ENCODE data around the gene WDFY2.
"Not testable (repeated sequence)": the region's sequence is repeated elsewhere in the genome, so short reads cannot be mapped to it uniquely, and the experiment has no call there.

Gene WDFY2

GRCh38 chr13:51562011-51562671, 22.1 kb upstream of the WDFY2 start:
- ChIA-PET POLR2A (no interaction called here), CTCF (no interaction called here)
- no peak for DNase-seq (ENCODE audit: extremely low spot score)
- TF ChIP-seq SP1 (IDR thresholded peaks at IDR 0.05) (no peak), NFRKB (IDR thresholded peaks at IDR 0.05) (no peak), ARNT (IDR thresholded peaks at IDR 0.05) (no peak), CTBP1 (IDR thresholded peaks at IDR 0.05; ENCODE audit: borderline replicate concordance) (no peak), LEF1 (IDR thresholded peaks at IDR 0.05; ENCODE audit: borderline replicate concordance) (no peak), BHLHE40 (IDR thresholded peaks at IDR 0.05; ENCODE audit: borderline replicate concordance) (no peak), ELF4 (IDR thresholded peaks at IDR 0.05) (no peak), FOXM1 (IDR thresholded peaks at IDR 0.05; ENCODE audit: borderline replicate concordance) (no peak), PKNOX1 (IDR thresholded peaks at IDR 0.05) (no peak), ZNF384 (IDR thresholded peaks at IDR 0.05) (no peak), FOXA1 (IDR thresholded peaks at IDR 0.05) (no peak), L3MBTL2 (conservative IDR thresholded peaks at IDR 0.05) (no peak)

- ChIA-PET CTCF (no interaction called here), POLR2A (interaction anchor here (1.0 kb wide), 1 partner anchor 22 kb away, joined by 3 read pairs; no protein-coding TSS in a partner anchor)
- no peak for DNase-seq (ENCODE audit: extremely low spot score)
- TF ChIP-seq HDGF (IDR thresholded peaks at IDR 0.05; ENCODE audit: borderline replicate concordance) = no peak
- no peak for TF ChIP-seq SUZ12 (IDR thresholded peaks at IDR 0.05)
- TF ChIP-seq SP1 (IDR thresholded peaks at IDR 0.05) = no peak
- no peak for TF ChIP-seq FOXK2 (IDR thresholded peaks at IDR 0.05)
- no peak for TF ChIP-seq TARDBP (IDR thresholded peaks at IDR 0.05)
- no peak for TF ChIP-seq LEF1 (IDR thresholded peaks at IDR 0.05; ENCODE audit: borderline replicate concordance)
- TF ChIP-seq PKNOX1 (IDR thresholded peaks at IDR 0.05) = no peak
- no peak for TF ChIP-seq BHLHE40 (IDR thresholded peaks at IDR 0.05; ENCODE audit: borderline replicate concordance)
- TF ChIP-seq CTBP1 (IDR thresholded peaks at IDR 0.05; ENCODE audit: borderline replicate concordance) = no peak
- no peak for TF ChIP-seq ZNF384 (IDR thresholded peaks at IDR 0.05)
- no peak for TF ChIP-seq NFRKB (IDR thresholded peaks at IDR 0.05)
Observed at GRCh38 chr13:51564252-51564651, 20.0 kb upstream of the WDFY2 start.

- POLR2A ChIA-PET = interaction anchor here (1.0 kb wide), 2 partner anchors 22 to 112 kb away, joined by 3 to 5 read pairs; partner anchors contain the start of gene INTS6
- TF ChIP-seq FOXM1 (IDR thresholded peaks at IDR 0.05; ENCODE audit: borderline replicate concordance) (no peak), HDGF (IDR thresholded peaks at IDR 0.05; ENCODE audit: borderline replicate concordance) (no peak), SP1 (IDR thresholded peaks at IDR 0.05) (no peak), LEF1 (IDR thresholded peaks at IDR 0.05; ENCODE audit: borderline replicate concordance) (no peak), ZNF384 (IDR thresholded peaks at IDR 0.05) (no peak), FOXK2 (IDR thresholded peaks at IDR 0.05) (no peak), TARDBP (IDR thresholded peaks at IDR 0.05) (no peak), NFRKB (IDR thresholded peaks at IDR 0.05) (no peak), ELF4 (IDR thresholded peaks at IDR 0.05) (no peak), SUZ12 (IDR thresholded peaks at IDR 0.05) (no peak), FOXA1 (IDR thresholded peaks at IDR 0.05) (no peak), ARNT (IDR thresholded peaks at IDR 0.05) (no peak), BHLHE40 (IDR thresholded peaks at IDR 0.05; ENCODE audit: borderline replicate concordance) (no peak), PKNOX1 (IDR thresholded peaks at IDR 0.05) (no peak), L3MBTL2 (conservative IDR thresholded peaks at IDR 0.05) (no peak), CTBP1 (IDR thresholded peaks at IDR 0.05; ENCODE audit: borderline replicate concordance) (no peak)
- CTCF ChIA-PET = no interaction called here
- no peak for DNase-seq (ENCODE audit: extremely low spot score)
Observed at GRCh38 chr13:51564671-51565070, 19.6 kb upstream of the WDFY2 start.

- CTCF ChIA-PET; DNase-seq (ENCODE audit: extremely low spot score); POLR2A ChIA-PET: not testable (repeated sequence)
Observed at GRCh38 chr13:51569001-51569400, 15.3 kb upstream of the WDFY2 start.

- ChIA-PET CTCF (no interaction called here), POLR2A (no interaction called here)
- TF ChIP-seq NFRKB (IDR thresholded peaks at IDR 0.05) (no peak), BHLHE40 (IDR thresholded peaks at IDR 0.05; ENCODE audit: borderline replicate concordance) (no peak), SUZ12 (IDR thresholded peaks at IDR 0.05) (no peak), SP1 (IDR thresholded peaks at IDR 0.05) (no peak), ELF4 (IDR thresholded peaks at IDR 0.05) (no peak), PKNOX1 (IDR thresholded peaks at IDR 0.05) (no peak), FOXM1 (IDR thresholded peaks at IDR 0.05; ENCODE audit: borderline replicate concordance) (no peak), LEF1 (IDR thresholded peaks at IDR 0.05; ENCODE audit: borderline replicate concordance) (no peak), HDGF (IDR thresholded peaks at IDR 0.05; ENCODE audit: borderline replicate concordance) (no peak), L3MBTL2 (conservative IDR thresholded peaks at IDR 0.05) (no peak)
- no peak for DNase-seq (ENCODE audit: extremely low spot score)
Observed at GRCh38 chr13:51576754-51577153, 7.5 kb upstream of the WDFY2 start.

GRCh38 chr13:51577690-51578089, 6.6 kb upstream of the WDFY2 start:
- POLR2A ChIA-PET = no interaction called here
- DNase-seq (ENCODE audit: extremely low spot score) = no peak
- CTCF ChIA-PET = no interaction called here
- TF ChIP-seq PKNOX1 (IDR thresholded peaks at IDR 0.05) = no peak
- no peak for TF ChIP-seq L3MBTL2 (conservative IDR thresholded peaks at IDR 0.05)
- TF ChIP-seq FOXA1 (IDR thresholded peaks at IDR 0.05) = no peak
- TF ChIP-seq CTBP1 (IDR thresholded peaks at IDR 0.05; ENCODE audit: borderline replicate concordance) = no peak
- no peak for TF ChIP-seq SUZ12 (IDR thresholded peaks at IDR 0.05)
- no peak for TF ChIP-seq HDGF (IDR thresholded peaks at IDR 0.05; ENCODE audit: borderline replicate concordance)
- no peak for TF ChIP-seq ZNF384 (IDR thresholded peaks at IDR 0.05)
- TF ChIP-seq LEF1 (IDR thresholded peaks at IDR 0.05; ENCODE audit: borderline replicate concordance) = no peak
- TF ChIP-seq ELF4 (IDR thresholded peaks at IDR 0.05) = no peak
- no peak for TF ChIP-seq FOXM1 (IDR thresholded peaks at IDR 0.05; ENCODE audit: borderline replicate concordance)
- TF ChIP-seq NFRKB (IDR thresholded peaks at IDR 0.05) = no peak
- TF ChIP-seq FOXK2 (IDR thresholded peaks at IDR 0.05) = no peak
- TF ChIP-seq BHLHE40 (IDR thresholded peaks at IDR 0.05; ENCODE audit: borderline replicate concordance) = no peak
- no peak for TF ChIP-seq ARNT (IDR thresholded peaks at IDR 0.05)
- no peak for TF ChIP-seq TARDBP (IDR thresholded peaks at IDR 0.05)
- no peak for TF ChIP-seq SP1 (IDR thresholded peaks at IDR 0.05)
